ENCODE results near the gene ASTN2.

Gene ASTN2

DNA sequence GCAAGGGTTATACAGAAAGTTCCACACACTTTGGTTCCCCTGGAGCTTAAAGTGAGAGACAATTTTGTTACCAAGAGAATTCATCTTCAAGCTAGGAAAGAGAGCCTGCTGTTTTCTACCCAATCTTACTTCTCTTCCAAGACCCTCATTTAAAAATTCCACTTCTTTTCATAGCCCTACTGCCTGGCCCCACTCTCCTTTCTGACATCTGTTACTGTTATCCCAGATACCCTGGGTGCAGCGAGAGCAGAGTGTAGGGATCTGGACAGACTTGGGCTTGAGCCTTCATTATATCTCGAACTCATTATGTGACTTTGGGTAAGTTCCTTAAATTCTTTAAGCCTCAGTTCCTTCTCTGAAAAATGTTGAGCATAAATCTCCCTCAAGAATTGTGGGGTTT is 263.1 kb downstream of the ASTN2 start:
- TF ChIP-seq, protein P1, sequence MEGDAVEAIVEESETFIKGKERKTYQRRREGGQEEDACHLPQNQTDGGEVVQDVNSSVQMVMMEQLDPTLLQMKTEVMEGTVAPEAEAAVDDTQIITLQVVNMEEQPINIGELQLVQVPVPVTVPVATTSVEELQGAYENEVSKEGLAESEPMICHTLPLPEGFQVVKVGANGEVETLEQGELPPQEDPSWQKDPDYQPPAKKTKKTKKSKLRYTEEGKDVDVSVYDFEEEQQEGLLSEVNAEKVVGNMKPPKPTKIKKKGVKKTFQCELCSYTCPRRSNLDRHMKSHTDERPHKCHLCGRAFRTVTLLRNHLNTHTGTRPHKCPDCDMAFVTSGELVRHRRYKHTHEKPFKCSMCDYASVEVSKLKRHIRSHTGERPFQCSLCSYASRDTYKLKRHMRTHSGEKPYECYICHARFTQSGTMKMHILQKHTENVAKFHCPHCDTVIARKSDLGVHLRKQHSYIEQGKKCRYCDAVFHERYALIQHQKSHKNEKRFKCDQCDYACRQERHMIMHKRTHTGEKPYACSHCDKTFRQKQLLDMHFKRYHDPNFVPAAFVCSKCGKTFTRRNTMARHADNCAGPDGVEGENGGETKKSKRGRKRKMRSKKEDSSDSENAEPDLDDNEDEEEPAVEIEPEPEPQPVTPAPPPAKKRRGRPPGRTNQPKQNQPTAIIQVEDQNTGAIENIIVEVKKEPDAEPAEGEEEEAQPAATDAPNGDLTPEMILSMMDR (conservative IDR thresholded peaks at IDR 0.05; ENCODE audit: low read depth, low read length), result no peak
- no peak for DNase-seq (ENCODE audit: low read depth)
- H3K4me3 ChIP-seq (ENCODE audit: low read length), result no peak overlapping the region

DNA sequence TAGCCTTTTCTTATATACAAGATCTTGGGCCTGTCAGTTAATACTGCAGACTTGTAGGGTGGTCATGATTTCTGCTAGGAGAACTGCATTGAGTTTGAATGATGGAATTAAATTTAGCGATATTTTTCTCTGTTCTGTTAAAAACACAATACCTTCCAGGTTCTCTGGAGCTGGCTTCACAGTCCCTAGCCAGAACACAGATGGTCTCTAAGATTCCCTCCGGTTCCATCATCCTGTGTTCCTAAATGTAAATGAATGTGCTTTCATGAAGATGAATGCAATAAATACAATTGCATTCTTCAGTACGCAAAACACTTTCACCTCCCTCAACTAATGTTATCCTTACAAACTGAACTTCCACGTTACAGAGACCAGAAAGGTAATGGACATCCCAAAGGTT is 264.9 kb downstream of the ASTN2 start:
- no peak for DNase-seq (ENCODE audit: low read depth)
- no peak overlapping the region for H3K4me3 ChIP-seq (ENCODE audit: low read length)
- TF ChIP-seq, protein P1 (conservative IDR thresholded peaks at IDR 0.05; ENCODE audit: low read depth, low read length), result no peak

DNA sequence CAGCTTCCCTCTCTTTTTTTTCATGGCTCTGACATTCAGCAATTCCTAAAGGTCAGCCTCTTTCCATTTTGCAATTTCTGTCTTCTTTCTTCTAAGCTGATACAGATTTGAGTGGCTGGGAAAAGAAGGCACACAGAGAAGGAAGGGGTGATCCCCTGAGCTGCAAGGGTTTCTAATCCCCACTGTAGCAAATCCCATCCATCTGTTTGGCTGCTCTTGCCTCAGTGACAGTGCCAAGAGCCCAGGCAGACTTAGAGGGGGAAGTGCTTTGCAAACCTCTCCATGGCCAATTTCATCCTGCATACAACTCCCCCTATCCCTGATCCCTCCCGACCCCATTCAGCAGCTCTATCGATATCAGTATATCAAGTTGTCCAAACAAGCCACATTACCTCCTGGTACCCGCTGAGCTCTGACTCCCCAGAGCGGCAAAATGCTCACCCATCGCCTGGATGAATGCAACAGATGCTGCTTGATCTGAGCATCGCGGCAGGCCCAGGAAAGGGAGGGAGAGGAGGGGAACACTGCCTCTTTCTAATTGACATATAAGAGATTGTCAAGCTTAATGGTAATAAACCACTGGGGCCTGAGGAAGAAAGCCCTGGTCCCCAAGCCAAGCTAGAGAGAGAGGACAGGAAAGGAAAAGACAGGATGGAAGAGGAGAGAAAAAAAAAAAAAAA is 268.9 kb downstream of the ASTN2 start:
- no peak overlapping the region for H3K4me3 ChIP-seq (ENCODE audit: low read length)
- TF ChIP-seq, protein P1 (conservative IDR thresholded peaks at IDR 0.05; ENCODE audit: low read depth, low read length), result no peak
- no peak for DNase-seq (ENCODE audit: low read depth)

DNA sequence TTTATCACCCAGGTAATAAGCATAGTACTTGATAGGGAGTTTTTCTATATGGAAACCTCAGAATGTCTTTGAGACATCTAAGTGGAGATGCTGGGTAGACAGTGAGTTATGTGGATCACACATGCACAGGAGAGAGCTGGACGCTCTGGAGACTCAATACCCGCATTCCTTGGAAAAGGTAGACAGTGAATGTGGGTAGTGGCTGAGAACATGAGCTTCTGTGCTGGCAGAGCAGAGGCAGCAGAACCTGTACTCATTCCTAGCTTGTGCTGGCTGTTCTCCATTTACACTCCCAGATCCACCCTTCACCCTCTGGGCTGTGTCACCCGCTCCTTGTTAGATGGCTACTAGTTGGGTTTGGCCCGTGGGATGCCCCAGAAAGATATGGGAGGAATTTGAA is 269.8 kb downstream of the ASTN2 start:
- no peak for DNase-seq (ENCODE audit: low read depth)
- no peak overlapping the region for H3K4me3 ChIP-seq (ENCODE audit: low read length)
- TF ChIP-seq, protein P1 (conservative IDR thresholded peaks at IDR 0.05; ENCODE audit: low read depth, low read length), result no peak

DNA sequence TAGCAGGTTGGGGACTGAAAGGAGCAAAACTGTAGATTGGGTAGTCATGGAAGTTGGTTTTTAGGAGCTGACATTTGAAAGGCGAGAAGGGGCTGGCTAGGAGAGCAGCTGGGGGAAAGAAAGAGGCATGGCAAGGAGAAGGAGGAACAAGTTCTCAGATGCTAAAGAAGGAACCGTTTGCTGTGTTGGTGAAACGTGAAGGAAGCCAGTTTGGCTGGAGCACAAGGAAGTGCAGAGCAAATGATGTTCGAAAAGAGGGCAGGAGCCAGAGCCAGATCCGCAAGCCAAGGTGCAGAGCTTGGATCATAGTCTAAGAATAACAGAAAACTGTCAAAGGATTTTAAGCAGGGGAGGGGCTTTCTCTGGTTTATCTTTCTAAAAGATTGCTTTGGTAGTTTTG is 276.6 kb downstream of the ASTN2 start:
- no peak overlapping the region for H3K4me3 ChIP-seq (ENCODE audit: low read length)
- no peak for DNase-seq (ENCODE audit: low read depth)
- TF ChIP-seq, protein P1 (conservative IDR thresholded peaks at IDR 0.05; ENCODE audit: low read depth, low read length), result no peak

DNA sequence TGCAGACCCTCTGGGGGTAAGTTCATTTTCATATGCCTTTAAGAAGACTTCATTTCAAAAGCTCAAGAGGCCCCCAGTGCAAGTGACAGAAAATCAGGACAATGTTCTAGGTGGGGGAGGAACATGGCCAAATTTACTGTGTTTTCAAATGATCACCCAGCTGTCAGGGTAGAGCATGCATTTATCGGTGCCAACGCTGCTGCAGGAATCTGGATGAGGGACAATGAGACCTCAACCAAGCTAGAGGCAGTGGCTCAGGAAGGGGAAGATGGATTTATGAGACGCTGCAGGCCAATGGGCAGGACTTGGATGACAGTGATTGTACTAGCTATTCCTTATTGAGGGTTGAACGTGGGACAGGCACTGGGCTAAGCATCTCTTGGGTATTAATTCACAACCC is 278.4 kb downstream of the ASTN2 start:
- no peak for DNase-seq (ENCODE audit: low read depth)
- TF ChIP-seq, protein P1 (conservative IDR thresholded peaks at IDR 0.05; ENCODE audit: low read depth, low read length), result no peak
- no peak overlapping the region for H3K4me3 ChIP-seq (ENCODE audit: low read length)

DNA sequence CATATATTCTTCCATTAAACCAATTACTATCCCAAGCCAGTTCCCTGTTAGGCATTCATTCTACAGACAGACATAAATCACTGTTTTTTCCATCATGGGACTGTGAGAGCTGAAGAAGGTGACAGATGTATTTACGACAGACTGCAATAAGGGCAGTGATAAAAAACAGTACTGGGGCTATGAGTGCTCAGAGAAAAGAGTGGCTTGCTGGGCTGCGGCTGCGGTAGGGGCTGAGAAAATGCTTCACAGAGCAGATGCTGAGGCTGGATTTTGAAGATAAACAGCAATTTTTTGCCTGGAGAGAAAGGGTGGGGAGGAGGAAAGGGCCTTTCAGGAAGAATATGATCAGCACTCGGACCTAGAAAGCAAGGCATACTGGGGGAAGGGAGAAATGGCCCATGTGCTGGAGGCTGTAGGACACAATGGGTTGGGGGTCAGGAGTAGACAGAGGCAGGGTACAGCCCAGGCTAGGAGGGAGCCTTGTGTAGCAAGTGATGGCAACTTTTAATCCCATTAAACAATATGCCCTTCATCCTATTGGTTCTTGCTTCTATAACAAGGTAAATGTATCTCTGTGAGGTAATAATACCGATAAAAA is 279.3 kb downstream of the ASTN2 start:
- H3K4me3 ChIP-seq (ENCODE audit: low read length), result no peak overlapping the region
- DNase-seq (ENCODE audit: low read depth), result no peak
- TF ChIP-seq, protein P1 (conservative IDR thresholded peaks at IDR 0.05; ENCODE audit: low read depth, low read length), result no peak

Data from retinal pigment epithelial cell (primary cell).